GM21360 (cell line): ENCODE measurements around the gene VCAM1.
"Not testable (repeated sequence)": the region's sequence is repeated elsewhere in the genome, so short reads cannot be mapped to it uniquely, and the experiment has no call there.

Experiments used
- ATAC-seq: cut with Tn5 transposase; IDR thresholded peaks from one replicate; pipeline ENCODE4 v1.9.1; 2021; ENCODE audit warnings: mild to moderate bottlenecking, moderate library complexity; ENCODE audit not compliant: unreplicated experiment

The VCAM1 gene, protein sequence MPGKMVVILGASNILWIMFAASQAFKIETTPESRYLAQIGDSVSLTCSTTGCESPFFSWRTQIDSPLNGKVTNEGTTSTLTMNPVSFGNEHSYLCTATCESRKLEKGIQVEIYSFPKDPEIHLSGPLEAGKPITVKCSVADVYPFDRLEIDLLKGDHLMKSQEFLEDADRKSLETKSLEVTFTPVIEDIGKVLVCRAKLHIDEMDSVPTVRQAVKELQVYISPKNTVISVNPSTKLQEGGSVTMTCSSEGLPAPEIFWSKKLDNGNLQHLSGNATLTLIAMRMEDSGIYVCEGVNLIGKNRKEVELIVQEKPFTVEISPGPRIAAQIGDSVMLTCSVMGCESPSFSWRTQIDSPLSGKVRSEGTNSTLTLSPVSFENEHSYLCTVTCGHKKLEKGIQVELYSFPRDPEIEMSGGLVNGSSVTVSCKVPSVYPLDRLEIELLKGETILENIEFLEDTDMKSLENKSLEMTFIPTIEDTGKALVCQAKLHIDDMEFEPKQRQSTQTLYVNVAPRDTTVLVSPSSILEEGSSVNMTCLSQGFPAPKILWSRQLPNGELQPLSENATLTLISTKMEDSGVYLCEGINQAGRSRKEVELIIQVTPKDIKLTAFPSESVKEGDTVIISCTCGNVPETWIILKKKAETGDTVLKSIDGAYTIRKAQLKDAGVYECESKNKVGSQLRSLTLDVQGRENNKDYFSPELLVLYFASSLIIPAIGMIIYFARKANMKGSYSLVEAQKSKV

GRCh38 chr1:100719490-100719889 lies at the start of gene VCAM1:
TSS of gene VCAM1 (plus strand) at chr1:100719742. CDS start at chr1:100719861, 119 bp downstream.
- ATAC-seq = peak; percentile 86

- ATAC-seq = no peak
Observed at GRCh38 chr1:100670083-100670482, 49.5 kb upstream of the VCAM1 start.

DNA sequence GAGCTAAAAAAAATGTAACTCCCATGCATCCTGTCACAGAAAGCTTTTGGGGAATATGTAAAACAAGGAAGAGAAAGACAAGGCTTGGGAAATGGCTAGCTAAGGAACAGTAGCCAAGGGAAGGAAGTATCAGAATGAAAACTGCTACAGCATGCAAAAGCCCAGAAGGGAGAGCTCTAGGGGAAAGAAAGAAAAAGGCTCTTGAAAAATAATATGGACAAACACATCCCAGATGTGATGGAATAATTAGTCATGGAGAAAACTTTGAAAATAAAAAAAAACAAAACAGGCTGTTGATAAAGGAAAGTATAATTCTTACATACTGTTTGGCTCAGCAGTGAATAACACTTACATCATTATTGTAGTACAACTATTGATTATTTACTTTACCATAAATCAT lies 47.9 kb upstream of the VCAM1 start:
- ATAC-seq = no peak

DNA sequence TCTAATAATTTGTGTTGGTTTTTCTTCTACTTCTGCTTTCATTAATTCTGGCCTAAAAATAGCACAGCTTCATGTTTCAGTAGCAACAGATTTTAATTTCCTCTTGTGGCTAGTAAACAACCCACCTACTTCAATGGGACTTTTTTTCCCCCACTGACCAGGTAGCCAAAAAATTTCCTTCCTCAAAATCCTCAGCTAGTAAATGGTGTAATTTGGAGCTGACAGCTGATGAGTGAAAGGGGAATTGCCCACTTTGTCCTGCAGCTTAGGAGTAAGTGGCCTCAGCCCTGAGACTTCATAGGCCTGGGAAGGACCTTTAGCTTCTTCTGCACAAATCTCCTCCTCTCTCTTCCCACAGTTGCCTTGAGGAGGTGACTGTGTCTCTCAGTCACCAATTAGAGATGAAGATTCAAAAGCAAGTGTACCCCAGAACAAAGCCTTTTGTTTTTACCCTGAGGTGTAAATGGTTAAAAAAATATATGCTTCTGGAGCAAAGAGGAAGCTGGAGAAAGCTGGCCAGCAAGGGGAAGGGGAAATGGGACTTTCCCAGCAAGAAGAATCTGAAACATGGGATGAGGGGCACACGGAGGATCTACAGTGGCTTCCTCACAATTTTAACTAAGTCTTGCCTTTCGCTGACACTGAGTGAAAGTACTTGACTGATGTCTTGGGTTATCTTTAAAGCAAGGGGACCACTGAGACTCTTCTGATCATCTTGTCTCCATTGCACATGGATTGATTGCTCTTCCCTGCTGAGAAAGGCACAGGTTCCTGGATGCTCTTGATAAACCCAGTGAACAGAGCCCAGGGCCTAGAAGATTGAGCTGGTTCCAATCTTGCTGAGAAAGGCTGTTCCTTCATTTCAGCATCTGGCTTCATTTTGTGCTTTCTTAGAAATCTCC lies 35.8 kb upstream of the VCAM1 start:
- no peak for ATAC-seq

DNA sequence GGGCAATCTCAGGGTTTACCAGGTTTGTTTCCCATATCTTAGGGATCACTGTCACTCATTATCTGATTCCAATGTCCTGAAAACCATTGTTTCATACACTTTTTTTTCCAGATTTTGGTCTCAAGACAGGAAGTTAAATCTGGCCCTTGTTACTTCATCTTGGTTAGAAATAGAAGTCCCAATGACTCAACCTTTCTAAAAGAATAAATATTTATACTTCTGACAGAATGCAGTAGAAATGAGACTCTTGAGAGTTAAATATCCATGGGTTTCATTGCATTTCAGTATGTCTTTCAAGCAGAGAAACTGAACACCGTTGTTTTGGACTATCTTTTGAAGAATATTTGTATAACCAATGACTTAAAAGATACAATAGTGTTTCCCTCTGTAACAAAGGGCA lies 19.8 kb upstream of the VCAM1 start:
- ATAC-seq = no peak

DNA sequence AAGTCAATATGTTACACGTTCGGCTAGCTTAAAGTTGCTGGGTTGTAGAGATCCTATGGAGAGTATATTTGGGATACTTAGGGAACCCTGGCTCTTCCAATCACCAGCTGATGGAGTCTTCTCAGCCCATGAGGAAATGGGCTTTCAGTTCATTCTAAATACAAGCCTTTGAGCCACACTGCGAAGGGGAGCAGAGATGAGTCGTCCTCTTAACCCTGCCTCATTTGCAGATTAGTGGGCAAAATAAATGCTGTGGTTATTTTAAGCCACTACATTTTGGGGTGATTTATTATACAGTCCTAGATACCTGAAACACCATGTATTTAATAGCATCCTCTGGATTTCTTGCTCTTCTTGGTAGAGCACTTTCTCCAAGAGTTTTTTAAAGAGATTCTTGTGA lies 19.0 kb upstream of the VCAM1 start:
- no peak for ATAC-seq

DNA sequence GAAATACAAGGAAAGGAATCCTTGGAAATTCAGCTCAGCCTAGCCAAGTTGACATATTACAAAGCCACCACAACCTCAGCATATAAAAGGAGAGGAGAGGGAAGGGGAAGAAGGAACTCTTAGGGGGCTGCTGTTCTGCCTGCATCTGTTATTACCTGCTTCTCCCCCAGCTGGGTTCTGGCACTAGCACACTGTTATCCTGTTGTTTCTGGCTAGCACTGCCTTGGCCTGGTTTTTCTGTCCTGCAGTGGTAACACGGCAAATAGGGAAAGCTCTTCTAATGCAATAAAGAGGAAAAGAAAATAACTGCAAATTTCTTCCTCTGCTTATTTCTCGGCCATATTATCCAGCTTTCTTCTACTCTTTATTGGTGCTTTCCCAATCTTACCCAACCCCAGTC lies 16.5 kb upstream of the VCAM1 start:
- no peak for ATAC-seq

DNA sequence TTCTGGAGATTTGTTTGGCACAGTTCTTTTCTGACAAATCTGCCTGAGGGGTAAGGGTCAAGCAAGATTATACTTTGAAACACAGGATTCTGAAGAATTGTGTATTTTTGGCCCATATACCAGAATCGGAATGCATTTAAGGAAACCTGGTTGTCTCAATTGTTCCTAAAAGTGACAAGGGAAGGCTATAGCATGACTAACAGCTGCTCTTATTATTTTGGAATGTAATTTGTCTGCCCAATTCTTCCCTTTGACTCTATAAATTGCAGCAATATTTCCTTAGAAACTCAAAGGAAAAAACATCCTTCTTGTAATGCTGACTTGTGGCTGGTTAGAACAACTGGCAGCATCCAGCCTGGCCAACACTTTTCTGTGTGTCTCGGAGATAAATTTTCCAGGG lies 15.8 kb upstream of the VCAM1 start:
- no peak for ATAC-seq

- ATAC-seq = no peak
Observed at GRCh38 chr1:100704473-100704872, 15.1 kb upstream of the VCAM1 start.

DNA sequence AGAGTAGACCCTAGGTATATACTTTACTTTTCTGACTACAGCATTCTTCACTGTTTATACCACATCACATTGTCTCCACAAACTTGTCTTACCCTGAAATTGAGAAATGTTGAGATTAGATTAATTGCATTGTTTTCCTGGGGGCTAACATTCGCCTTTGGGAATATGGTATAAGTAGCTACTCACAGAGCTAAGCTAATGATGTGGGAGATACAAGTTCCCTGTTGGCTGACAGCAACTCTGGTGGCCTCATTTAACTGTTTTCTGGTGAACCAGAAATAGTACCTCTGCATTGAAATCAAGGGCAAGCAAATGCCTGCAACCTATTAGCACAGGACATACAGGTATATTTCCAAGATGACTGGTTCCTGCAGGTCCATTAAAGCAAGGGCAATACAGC lies 13.2 kb upstream of the VCAM1 start:
- ATAC-seq = no peak

DNA sequence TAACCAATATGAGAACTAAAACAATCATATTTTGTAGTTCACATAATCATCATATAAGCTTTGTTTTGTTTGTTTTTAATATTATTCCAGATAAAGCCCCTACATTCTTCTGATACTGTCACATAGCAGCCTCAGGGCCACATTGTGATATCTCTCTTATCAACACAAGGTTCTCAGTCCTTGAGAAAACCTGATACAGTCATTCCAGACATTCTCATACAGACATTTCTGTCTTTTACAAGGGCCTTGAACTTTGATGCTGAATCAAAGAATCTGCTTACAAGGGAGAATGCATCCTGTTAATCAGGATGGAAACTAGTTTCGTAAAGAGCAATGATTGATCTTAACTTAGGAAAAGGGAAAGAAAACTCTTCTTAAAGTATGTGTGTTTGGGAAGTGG lies 12.7 kb upstream of the VCAM1 start:
- ATAC-seq = no peak

DNA sequence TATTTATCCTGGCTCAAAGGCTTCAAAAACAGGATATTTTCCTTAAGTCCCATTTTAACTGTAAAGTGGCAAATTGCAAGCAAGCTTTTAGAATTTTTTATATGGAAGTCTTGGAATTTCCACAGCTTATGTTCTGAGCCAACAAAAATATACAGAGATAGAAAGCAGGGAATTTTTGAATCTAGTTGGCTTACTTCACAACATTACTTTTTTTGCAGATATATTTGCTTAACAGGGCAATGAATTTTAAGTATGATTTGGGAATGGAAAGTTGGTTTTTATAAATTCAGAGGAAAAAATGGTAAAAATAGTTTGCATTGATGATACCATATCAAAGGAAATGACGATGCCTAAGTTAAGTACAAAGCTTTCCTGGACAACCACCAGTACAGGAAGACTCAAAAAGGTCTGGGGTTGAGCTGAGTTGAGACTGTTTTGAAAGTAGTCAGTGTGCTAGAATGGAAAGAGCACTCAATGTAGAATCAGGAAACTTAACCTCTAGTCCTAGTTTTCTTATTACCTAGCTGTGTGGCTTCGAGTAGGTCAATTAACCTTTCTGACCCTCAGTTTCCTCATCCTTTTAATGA lies 11.0 kb upstream of the VCAM1 start:
- no peak for ATAC-seq

DNA sequence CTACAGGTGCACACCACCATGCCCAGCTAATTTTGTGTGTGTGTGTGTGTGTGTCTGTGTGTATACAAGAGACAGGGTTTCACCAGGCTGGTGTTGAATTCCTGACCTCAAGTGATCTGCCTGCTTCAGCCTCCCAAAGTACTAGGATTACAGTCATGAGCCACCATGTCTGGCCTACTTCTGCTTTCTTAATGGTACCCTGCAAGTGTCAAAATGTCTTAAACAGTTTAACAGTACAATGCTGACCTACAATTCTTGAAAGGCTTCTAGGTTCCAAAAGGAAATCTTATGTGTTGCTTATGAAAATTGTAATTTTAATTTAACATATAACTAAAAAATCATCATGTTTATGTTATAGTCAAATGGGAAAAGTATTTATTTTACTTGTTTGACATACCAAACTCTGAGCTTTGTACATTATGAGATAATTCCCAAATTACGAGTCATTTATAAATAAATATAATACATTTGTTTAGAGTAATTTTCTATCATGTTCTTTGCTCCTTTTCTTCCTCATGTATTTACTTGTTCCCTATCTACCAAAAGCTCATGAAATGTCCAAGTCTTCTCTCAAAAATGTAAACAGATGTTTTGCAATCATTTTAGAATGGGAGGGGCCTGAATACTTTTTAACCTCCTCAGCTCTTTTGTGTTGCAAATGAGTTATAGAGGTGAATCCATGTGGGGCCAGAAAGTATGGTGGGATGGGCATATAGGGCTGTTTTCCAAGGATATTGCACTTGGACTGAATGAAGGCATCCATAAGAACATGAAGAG lies 8.4 kb upstream of the VCAM1 start:
- no peak for ATAC-seq

DNA sequence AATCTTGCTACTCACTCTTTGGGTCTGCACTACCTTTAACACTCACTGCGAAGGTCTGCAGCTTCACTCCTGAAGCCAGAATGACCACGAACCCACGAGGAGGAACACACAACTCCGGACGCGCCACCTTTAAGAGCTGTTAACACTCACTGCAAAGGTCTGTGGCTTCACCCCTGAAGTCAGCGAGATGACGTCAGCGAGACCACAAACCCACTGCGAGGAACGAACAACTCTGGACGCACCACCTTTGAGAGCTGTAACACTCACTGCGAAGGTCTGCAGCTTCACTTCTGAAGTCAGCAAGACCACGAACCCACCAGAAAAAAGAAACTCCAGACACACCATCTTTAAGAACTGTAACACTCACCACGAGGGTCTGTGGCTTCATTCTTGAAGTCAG lies 6.5 kb upstream of the VCAM1 start:
- ATAC-seq = not testable (repeated sequence)

DNA sequence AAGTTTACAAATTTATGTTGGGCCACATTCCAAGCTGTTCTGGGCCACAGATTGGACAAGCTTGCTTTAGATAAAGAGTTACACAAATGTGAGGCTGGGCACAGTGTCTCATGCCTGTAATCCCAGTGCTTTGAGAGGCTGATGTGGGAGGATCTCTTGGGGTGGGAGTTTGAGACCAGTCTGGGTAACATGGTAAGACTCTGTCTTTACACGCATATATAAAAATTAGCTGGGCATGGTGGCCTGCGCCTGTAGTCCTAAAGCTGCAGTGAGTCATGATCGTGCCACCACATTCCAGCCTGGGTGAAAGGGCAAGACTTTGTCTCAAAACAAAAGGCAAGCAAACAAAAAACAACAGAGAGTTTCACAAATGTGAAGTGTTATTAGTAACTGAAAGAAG lies 5.9 kb upstream of the VCAM1 start:
- ATAC-seq = no peak

DNA sequence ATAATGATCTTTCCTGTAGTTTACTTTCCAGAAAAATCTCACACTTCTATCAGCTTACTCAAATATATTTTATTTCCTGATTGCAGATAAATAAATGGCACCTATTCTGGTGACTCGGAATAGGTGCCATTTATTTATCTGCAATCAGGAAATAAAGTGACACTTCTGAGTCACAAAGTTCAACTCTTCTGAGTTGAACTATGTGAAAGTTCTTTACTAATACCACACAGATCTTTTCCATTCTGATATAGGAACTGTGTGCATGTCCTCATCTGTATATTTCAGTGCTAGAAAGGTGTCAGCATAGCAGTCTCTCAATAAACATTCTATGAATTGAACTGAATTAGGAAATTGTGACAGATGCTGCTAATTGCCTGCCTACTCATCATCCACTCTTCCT lies 4.9 kb upstream of the VCAM1 start:
- no peak for ATAC-seq

DNA sequence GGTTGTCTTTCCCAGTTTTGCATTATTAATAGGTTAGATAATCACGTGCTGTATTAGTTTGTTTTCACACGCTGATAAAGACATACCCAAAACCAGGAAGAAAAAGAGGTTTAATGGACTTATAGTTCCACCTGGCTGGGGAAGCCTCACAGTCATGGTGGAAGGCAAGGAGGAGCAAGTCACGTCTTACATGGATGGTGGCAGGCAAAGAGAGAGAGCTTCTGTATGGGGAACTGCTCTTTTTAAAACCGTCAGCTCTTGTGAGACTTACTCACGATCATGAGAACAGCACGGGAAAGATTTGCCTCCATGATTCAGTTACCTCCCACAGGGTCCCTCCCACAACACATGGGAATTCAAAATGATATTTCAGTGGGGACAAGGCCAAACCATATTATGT lies 2.3 kb upstream of the VCAM1 start:
- no peak for ATAC-seq

DNA sequence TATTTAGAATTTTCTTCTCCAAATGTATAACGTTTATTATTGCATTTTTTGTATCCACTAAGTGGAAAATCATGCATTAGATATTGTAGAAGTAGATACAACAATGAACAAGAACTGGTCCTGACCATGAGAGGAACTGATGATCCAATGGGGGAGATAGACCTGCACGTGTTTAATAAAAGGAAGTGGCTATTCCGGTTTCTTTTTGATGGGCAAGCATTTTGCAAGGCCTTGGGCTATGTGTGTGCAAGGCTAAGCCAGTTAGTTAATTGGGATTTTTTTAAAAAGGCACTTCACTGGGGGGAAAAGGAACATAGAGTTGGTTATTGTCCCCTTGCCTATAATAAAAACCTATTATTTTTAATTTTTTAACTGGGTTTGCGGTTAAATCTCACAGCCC lies 961 bp upstream of the VCAM1 start:
- no peak for ATAC-seq

GRCh38 chr1:100720101-100720500 lies 559 bp downstream of the VCAM1 start:
- ATAC-seq = no peak

DNA sequence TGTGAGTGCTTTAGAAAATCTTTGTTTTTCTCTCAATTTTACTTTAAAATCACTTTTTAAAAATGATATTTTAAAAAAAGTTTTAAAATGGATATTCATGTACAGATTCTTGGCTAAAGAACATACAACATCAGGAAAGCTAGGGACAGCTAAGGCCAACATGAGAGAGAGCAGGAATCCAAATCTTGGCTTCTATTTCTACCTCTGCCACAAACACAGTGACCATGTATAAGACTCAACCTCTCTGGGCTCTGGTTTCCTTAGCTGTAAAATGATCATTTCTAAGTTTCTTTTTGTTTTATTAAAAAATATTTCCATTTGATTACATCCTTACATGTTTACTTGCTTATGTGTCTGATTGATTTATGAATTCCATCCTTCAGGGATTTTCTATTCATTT lies 1.2 kb downstream of the VCAM1 start:
- no peak for ATAC-seq
